HFF-Myc (cell line): ENCODE results near the gene NOSIP.

Source experiments
- DNase-seq: peaks from one replicate; pipeline ENCODE4 v3.0.0-alpha.2; 2011; ENCODE audit warnings: low read depth; ENCODE audit errors: extremely low read depth
- H3K4me3 ChIP-seq: replicated peaks from 2 replicates; pipeline ENCODE4 v1.5.1; 2011; ENCODE audit warnings: low read depth, mild to moderate bottlenecking, control low read depth, low read length
- TF ChIP-seq, protein P1 (sequence below): IDR thresholded peaks from 2 replicates; pipeline ENCODE4 v1.5.1; 2012; ENCODE audit warnings: mild to moderate bottlenecking, low read depth, low read length, control low read depth; ENCODE audit errors: missing control alignments

Gene NOSIP

GRCh38 chr19:49512970-49513745 lies 67.2 kb downstream of the NOSIP start:
- TF ChIP-seq, protein P1, sequence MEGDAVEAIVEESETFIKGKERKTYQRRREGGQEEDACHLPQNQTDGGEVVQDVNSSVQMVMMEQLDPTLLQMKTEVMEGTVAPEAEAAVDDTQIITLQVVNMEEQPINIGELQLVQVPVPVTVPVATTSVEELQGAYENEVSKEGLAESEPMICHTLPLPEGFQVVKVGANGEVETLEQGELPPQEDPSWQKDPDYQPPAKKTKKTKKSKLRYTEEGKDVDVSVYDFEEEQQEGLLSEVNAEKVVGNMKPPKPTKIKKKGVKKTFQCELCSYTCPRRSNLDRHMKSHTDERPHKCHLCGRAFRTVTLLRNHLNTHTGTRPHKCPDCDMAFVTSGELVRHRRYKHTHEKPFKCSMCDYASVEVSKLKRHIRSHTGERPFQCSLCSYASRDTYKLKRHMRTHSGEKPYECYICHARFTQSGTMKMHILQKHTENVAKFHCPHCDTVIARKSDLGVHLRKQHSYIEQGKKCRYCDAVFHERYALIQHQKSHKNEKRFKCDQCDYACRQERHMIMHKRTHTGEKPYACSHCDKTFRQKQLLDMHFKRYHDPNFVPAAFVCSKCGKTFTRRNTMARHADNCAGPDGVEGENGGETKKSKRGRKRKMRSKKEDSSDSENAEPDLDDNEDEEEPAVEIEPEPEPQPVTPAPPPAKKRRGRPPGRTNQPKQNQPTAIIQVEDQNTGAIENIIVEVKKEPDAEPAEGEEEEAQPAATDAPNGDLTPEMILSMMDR, result no peak
- DNase-seq, result no peak
- peak overlapping the region; percentile 51 for H3K4me3 ChIP-seq

DNA sequence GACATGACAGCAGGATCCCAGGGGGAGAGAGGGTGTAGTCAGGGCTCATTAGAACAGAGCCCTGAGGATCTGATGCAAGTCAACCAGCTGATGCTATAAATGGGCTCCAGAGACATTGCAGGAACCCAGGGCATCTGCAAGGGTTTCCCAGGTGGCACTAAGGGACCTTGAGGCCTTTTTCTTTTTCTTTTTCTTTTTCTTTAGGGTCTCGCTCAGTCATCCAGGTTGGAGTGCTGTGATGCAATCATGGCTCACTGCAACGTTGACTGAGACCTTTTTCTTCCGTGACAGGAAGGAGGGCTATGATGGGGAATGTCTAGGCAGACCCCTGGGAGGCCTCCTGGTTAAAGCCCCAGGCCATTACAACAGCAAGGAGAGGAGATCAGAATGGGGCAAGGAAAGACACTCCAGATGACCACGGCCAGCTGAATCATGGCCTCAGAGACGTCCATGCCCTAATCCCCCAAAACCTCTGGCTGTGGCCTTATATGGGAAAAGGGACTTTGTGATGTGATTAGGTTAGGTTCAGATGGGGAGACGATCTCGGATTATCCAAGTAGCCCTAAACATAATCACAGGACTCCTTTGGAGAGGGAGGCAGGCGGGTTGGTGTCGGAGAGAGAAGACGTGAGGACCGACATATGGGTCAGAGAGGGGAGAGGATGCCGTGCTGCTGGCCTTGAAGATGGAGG lies 72.4 kb downstream of the NOSIP start:
- no peak overlapping the region for H3K4me3 ChIP-seq
- no peak for DNase-seq
- TF ChIP-seq, protein P1, result no peak

- no peak overlapping the region for H3K4me3 ChIP-seq
- no peak for DNase-seq
- TF ChIP-seq, protein P1, result peak; percentile 92
Measured at GRCh38 chr19:49506575-49507105, 73.7 kb downstream of the NOSIP start.
